ENCODE measurements around the gene NUP210. TPM values are rescaled to one million over a fixed set of nuclear protein-coding genes. Genes with fewer than 3 reads are reported as not detected.

The NUP210 gene
- total RNA-seq, 2 experiments from 2014 or later: 148 TPM

DNA sequence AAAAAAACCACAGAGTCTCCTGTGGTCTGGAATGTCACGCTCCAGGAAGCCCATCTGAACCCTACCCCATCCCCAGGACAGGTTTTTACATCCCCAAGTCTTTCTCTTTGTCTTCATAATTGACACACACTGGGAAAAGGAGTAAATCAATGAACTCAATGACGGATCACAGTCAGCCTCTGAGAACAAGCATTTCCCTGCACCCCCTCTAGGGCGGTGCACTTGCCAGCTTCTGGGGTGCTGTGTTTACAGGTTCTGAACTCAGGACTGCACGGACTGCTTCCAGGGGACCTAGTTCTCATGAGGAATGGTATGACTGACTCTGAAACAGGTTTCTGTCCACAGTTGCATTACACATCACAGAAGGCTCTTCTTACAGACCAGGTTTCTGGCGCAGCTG lies 81.1 kb downstream of the NUP210 start:
- intact Hi-C loops (cut with micrococcal nuclease): no loop called here
- H3K27ac Mint-ChIP-seq: no peak overlapping the region
- CTCF ChIA-PET: no interaction called here
- H3K4me1 Mint-ChIP-seq (ENCODE audit: low read depth): no peaks in the 10 kb centered on the region
- H3K4me3 Mint-ChIP-seq: no peak overlapping the region
- no peaks in the 10 kb centered on the region for H3K9me3 Mint-ChIP-seq
- peaks cover 37% of the 10 kb centered on the region for H3K36me3 Mint-ChIP-seq (ENCODE audit: low read depth)
- no peaks in the 10 kb centered on the region for H3K27me3 Mint-ChIP-seq (ENCODE audit: low read depth)
- DNase-seq: no peak

DNA sequence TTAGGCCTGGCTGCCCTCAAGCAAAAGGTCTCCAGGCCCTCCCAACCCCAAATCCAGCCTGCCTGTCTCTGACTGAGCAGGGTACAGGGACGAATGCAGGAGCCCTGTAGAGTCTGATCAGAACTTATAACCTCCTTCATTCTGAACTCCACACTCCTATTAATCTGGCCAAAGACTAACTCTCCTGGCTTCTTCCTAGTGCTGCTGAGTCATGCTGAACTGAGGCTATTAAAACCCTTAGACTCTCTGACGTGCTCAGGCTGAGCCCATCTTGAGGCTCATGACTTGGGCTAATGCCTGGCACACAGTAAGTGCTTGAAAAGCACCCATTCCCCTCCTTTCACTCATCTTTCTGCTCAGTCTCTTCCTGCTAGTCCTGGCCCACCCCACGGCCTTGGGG lies 81.9 kb downstream of the NUP210 start:
- intact Hi-C loops (cut with micrococcal nuclease): no loop called here
- CTCF ChIA-PET: no interaction called here

DNA sequence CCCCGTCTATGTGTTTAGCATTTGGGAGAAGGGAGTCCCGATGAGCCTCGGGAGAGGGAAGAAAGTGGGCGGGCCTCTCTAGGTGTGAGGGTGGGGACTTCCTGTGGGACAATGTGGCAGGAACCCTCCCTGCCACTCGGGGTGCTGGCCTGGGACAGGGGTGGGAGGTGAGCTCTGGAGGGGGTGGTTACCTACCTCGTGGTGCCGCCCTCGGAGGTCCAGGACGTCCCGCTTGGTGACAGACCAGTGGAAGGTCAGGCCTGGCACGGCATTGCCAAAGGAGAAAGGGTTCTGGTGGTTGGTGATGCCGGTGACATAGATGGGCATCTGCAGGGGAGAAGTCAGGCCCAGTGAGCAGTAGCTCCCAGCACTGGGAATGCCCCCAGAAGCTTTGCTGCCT lies 83.5 kb downstream of the NUP210 start:
- H3K4me3 Mint-ChIP-seq: no peak overlapping the region
- H3K9me3 Mint-ChIP-seq: no peaks in the 10 kb centered on the region
- H3K27ac Mint-ChIP-seq: no peak overlapping the region
- peaks cover 43% of the 10 kb centered on the region for H3K36me3 Mint-ChIP-seq (ENCODE audit: low read depth)
- DNase-seq: no peak
- no peaks in the 10 kb centered on the region for H3K4me1 Mint-ChIP-seq (ENCODE audit: low read depth)
- no peaks in the 10 kb centered on the region for H3K27me3 Mint-ChIP-seq (ENCODE audit: low read depth)
- CTCF ChIA-PET: no interaction called here
- intact Hi-C loops (cut with micrococcal nuclease): no loop called here

More for the DNA sequence above, 81.9 kb downstream of the NUP210 start:
- Mint-ChIP-seq H3K27ac (peak overlapping the region; percentile 34), H3K4me3 (no peak overlapping the region), H3K9me3 (no peaks in the 10 kb centered on the region), H3K36me3 (ENCODE audit: low read depth) (peaks cover 41% of the 10 kb centered on the region), H3K4me1 (ENCODE audit: low read depth) (no peaks in the 10 kb centered on the region), H3K27me3 (ENCODE audit: low read depth) (no peaks in the 10 kb centered on the region)
- no peak for DNase-seq

DNA sequence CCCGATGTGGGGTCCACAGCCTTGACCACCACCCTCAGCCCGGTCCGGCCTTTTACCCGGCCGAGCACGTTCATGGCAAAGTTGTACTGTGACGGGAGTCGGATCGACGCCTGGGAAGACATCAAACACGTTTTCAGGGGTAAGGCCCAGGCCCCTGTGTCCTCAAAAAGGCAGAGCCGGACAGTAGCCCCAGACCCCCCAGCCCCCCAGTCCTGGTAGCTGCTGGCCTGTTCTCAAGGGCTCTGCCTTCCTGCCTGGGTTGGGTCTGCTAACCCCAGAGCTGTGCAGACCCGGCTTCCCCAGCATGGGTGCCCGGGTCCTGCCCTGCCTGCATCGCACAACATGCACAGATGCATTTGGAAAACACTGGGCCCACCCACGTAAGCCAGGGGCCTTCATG lies 84.6 kb downstream of the NUP210 start:
- Mint-ChIP-seq H3K4me1 (ENCODE audit: low read depth) (no peaks in the 10 kb centered on the region), H3K27me3 (ENCODE audit: low read depth) (no peaks in the 10 kb centered on the region), H3K9me3 (no peaks in the 10 kb centered on the region), H3K4me3 (no peak overlapping the region), H3K36me3 (ENCODE audit: low read depth) (peaks cover 41% of the 10 kb centered on the region), H3K27ac (no peak overlapping the region)
- CTCF ChIA-PET: no interaction called here
- DNase-seq: no peak
- intact Hi-C loops (cut with micrococcal nuclease): no loop called here

DNA sequence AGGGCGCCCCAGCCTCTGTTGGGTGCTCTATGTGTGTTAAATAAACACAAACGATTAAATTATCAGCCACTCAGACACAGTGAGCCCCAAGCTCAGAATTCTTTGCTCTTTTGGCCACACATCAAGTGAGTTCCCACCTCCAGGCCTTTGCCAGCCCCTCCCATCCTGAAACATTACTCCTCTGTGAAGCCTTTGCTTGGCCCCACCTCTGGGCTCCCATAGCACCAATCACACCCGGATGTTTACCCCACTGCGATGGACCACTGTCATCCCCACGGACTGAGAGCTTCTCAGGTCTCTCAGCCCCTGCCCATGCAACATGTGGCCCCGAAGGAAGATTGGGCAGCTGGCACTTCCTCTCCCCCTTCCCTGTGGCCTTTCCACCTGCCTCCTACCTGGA lies 85.1 kb downstream of the NUP210 start:
- DNase-seq: no peak
- Mint-ChIP-seq H3K4me1 (ENCODE audit: low read depth) (no peaks in the 10 kb centered on the region), H3K4me3 (no peak overlapping the region), H3K36me3 (ENCODE audit: low read depth) (peaks cover 42% of the 10 kb centered on the region), H3K27me3 (ENCODE audit: low read depth) (no peaks in the 10 kb centered on the region), H3K27ac (no peak overlapping the region), H3K9me3 (no peaks in the 10 kb centered on the region)
- CTCF ChIA-PET: no interaction called here
- intact Hi-C loops (cut with micrococcal nuclease): no loop called here

GRCh38 chr3:13333236-13333897 lies 86.8 kb downstream of the NUP210 start:
- Mint-ChIP-seq H3K9me3 (no peaks in the 10 kb centered on the region), H3K4me3 (no peak overlapping the region), H3K36me3 (ENCODE audit: low read depth) (peaks cover 45% of the 10 kb centered on the region), H3K27ac (no peak overlapping the region), H3K4me1 (ENCODE audit: low read depth) (no peaks in the 10 kb centered on the region), H3K27me3 (ENCODE audit: low read depth) (no peaks in the 10 kb centered on the region)
- DNase-seq: no peak
- CTCF ChIA-PET: interaction anchor here (1.2 to 1.9 kb wide), 2 partner anchors 11 to 120 kb away, joined by 4 to 5 read pairs; no protein-coding TSS in a partner anchor
- intact Hi-C loops (cut with micrococcal nuclease): no loop called here

DNA sequence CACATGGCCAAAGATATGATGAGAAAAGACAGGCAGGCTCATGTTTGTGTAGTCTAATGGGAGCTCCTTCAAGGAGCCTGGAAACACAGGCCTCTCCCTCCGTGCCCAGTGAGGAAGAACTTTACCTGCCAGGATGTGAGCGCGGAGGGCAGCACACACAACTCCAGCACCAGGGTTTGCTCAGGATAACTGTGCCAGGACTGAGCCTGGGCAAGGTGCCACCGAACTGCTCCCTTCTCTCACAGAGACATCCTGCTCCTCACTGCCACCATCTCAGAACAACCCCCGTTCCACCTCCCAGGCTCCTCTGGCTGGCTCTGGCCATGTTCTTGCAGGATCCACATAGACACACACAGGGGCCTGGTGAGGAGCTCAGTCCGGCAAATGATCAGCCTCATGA lies 87.4 kb downstream of the NUP210 start:
- CTCF ChIA-PET: interaction anchor here (0.7 to 1.9 kb wide), 2 partner anchors 12 to 130 kb away, joined by 4 to 5 read pairs; no protein-coding TSS in a partner anchor
- intact Hi-C loops (cut with micrococcal nuclease): no loop called here
- no peak overlapping the region for H3K4me3 Mint-ChIP-seq
- H3K27me3 Mint-ChIP-seq (ENCODE audit: low read depth): no peaks in the 10 kb centered on the region
- H3K27ac Mint-ChIP-seq: peak overlapping the region; percentile 53
- H3K4me1 Mint-ChIP-seq (ENCODE audit: low read depth): no peaks in the 10 kb centered on the region
- no peak for DNase-seq
- peaks cover 46% of the 10 kb centered on the region for H3K36me3 Mint-ChIP-seq (ENCODE audit: low read depth)
- no peaks in the 10 kb centered on the region for H3K9me3 Mint-ChIP-seq

- Mint-ChIP-seq H3K27me3 (ENCODE audit: low read depth) (no peaks in the 10 kb centered on the region), H3K27ac (peak overlapping the region; percentile 61), H3K4me3 (no peak overlapping the region), H3K4me1 (ENCODE audit: low read depth) (no peaks in the 10 kb centered on the region), H3K9me3 (no peaks in the 10 kb centered on the region), H3K36me3 (ENCODE audit: low read depth) (peaks cover 46% of the 10 kb centered on the region)
- DNase-seq: no peak
- CTCF ChIA-PET: interaction anchor here (0.7 to 1.9 kb wide), 2 partner anchors 12 to 130 kb away, joined by 4 to 5 read pairs; no protein-coding TSS in a partner anchor
- intact Hi-C loops (cut with micrococcal nuclease): no loop called here
Measured at GRCh38 chr3:13332158-13332557, 88.0 kb downstream of the NUP210 start.

GRCh38 chr3:13329746-13330145 lies 90.4 kb downstream of the NUP210 start:
- Mint-ChIP-seq H3K27me3 (ENCODE audit: low read depth) (no peaks in the 10 kb centered on the region), H3K27ac (peak overlapping the region; percentile 41), H3K36me3 (ENCODE audit: low read depth) (peaks cover 52% of the 10 kb centered on the region), H3K9me3 (no peaks in the 10 kb centered on the region), H3K4me3 (no peak overlapping the region), H3K4me1 (ENCODE audit: low read depth) (no peaks in the 10 kb centered on the region)
- no peak for DNase-seq
- intact Hi-C loops (cut with micrococcal nuclease): no loop called here
- CTCF ChIA-PET: no interaction called here

- Mint-ChIP-seq H3K4me1 (ENCODE audit: low read depth) (no peaks in the 10 kb centered on the region), H3K4me3 (no peak overlapping the region), H3K36me3 (ENCODE audit: low read depth) (peaks cover 45% of the 10 kb centered on the region), H3K9me3 (no peaks in the 10 kb centered on the region), H3K27me3 (ENCODE audit: low read depth) (no peaks in the 10 kb centered on the region), H3K27ac (peak overlapping the region; percentile 30)
- DNase-seq: no peak
- intact Hi-C loops (cut with micrococcal nuclease): no loop called here
- CTCF ChIA-PET: no interaction called here
Measured at GRCh38 chr3:13325892-13326443, 94.2 kb downstream of the NUP210 start.

GRCh38 chr3:13324835-13325501 lies 95.2 kb downstream of the NUP210 start:
- peaks cover 44% of the 10 kb centered on the region for H3K36me3 Mint-ChIP-seq (ENCODE audit: low read depth)

DNA sequence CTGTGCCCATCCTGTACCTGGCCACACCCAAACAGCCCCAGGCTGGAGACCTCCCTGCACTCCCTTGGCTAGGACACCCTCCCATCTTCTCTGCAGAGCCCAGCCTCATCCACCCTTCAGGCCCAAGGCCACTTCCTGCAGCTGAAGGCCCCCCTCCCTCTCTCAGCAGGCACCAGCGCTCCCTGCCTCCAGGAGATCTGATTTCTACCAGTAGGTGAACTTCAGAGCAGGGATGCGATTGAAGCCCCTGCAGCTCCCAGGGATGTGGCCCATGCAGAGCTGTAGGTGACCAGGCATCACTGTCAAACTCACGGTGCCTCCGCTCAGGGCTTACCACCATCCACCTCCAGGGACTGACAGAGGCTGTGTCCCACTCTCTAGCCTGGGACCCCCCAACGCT lies 96.3 kb downstream of the NUP210 start:
- H3K27ac Mint-ChIP-seq: no peak overlapping the region
- peaks cover 44% of the 10 kb centered on the region for H3K36me3 Mint-ChIP-seq (ENCODE audit: low read depth)
- no peaks in the 10 kb centered on the region for H3K9me3 Mint-ChIP-seq
- no peak overlapping the region for H3K4me3 Mint-ChIP-seq
- no peak for DNase-seq
- CTCF ChIA-PET: interaction anchor here (1.2 kb wide), 1 partner anchor 19 kb away, joined by 3 read pairs; no protein-coding TSS in a partner anchor
- intact Hi-C loops (cut with micrococcal nuclease): no loop called here
- H3K27me3 Mint-ChIP-seq (ENCODE audit: low read depth): no peaks in the 10 kb centered on the region
- H3K4me1 Mint-ChIP-seq (ENCODE audit: low read depth): no peaks in the 10 kb centered on the region

More at GRCh38 chr3:13324835-13325501, 95.2 kb downstream of the NUP210 start:
- no peak for DNase-seq
- intact Hi-C loops (cut with micrococcal nuclease): no loop called here
- H3K4me1 Mint-ChIP-seq (ENCODE audit: low read depth): no peaks in the 10 kb centered on the region
- H3K9me3 Mint-ChIP-seq: no peaks in the 10 kb centered on the region
- H3K27me3 Mint-ChIP-seq (ENCODE audit: low read depth): no peaks in the 10 kb centered on the region
- CTCF ChIA-PET: no interaction called here
- H3K4me3 Mint-ChIP-seq: no peak overlapping the region
- H3K27ac Mint-ChIP-seq: peak overlapping the region; percentile 63

GRCh38 chr3:13322324-13322723 lies 97.8 kb downstream of the NUP210 start:
- Mint-ChIP-seq H3K27ac (no peak overlapping the region), H3K36me3 (ENCODE audit: low read depth) (peaks cover 44% of the 10 kb centered on the region), H3K4me3 (no peak overlapping the region), H3K4me1 (ENCODE audit: low read depth) (no peaks in the 10 kb centered on the region), H3K9me3 (no peaks in the 10 kb centered on the region), H3K27me3 (ENCODE audit: low read depth) (no peaks in the 10 kb centered on the region)
- no peak for DNase-seq
- CTCF ChIA-PET: interaction anchor here (1.1 kb wide), 1 partner anchor 230 kb away, joined by 3 read pairs; no protein-coding TSS in a partner anchor
- intact Hi-C loops (cut with micrococcal nuclease): no loop called here
